ENCODE measurements around the gene CSRNP3.

Gene CSRNP3

DNA sequence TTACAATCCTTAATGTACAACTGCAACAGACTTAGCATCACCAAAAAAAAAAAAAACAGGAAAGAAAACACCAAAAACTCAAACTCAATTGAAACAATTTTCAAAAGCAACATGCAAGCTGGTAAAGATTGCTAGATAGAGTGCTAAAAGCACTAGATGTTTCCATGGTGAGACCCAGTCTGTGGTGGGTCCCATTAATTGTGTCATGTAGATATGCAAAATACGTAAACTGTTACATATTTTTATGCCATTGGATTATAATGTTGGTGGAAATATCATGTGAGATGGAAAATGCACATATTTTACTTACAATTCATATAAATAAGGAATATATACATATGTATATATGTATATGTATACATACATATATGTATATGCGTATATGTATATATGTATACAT, 30.5 kb downstream of the CSRNP3 start:
- in situ Hi-C loops (cut with MboI; ENCODE audit: low sequenced_read_pairs, unreplicated experiment), result no loop called here
- TF ChIP-seq, protein P1, sequence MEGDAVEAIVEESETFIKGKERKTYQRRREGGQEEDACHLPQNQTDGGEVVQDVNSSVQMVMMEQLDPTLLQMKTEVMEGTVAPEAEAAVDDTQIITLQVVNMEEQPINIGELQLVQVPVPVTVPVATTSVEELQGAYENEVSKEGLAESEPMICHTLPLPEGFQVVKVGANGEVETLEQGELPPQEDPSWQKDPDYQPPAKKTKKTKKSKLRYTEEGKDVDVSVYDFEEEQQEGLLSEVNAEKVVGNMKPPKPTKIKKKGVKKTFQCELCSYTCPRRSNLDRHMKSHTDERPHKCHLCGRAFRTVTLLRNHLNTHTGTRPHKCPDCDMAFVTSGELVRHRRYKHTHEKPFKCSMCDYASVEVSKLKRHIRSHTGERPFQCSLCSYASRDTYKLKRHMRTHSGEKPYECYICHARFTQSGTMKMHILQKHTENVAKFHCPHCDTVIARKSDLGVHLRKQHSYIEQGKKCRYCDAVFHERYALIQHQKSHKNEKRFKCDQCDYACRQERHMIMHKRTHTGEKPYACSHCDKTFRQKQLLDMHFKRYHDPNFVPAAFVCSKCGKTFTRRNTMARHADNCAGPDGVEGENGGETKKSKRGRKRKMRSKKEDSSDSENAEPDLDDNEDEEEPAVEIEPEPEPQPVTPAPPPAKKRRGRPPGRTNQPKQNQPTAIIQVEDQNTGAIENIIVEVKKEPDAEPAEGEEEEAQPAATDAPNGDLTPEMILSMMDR (IDR thresholded peaks at IDR 0.05; ENCODE audit: borderline replicate concordance, control extremely low read depth, extremely low read depth, insufficient read depth, missing control alignments), result no peak
- no peak for DNase-seq (ENCODE audit: low spot score)

DNA sequence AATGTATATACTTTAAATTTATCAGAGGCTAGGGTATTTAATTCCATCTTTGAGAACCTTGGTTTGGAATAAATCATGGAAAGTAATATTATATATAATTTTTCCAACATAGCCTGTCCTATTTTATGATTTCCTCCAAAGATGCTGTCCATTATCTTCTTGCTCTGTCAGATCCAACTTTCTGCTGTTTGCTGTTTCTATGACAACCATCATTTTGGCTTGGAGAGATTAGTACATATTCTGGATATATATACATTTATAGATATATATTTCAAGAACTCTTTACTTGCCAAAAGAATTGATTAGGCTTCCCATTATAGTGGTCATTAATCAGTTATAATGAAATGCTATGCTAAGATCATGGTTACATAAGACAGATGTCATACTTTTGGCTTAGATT, 31.3 kb downstream of the CSRNP3 start:
- DNase-seq (ENCODE audit: low spot score), result no peak
- in situ Hi-C loops (cut with MboI; ENCODE audit: low sequenced_read_pairs, unreplicated experiment), result no loop called here
- TF ChIP-seq, protein P1 (IDR thresholded peaks at IDR 0.05; ENCODE audit: borderline replicate concordance, control extremely low read depth, extremely low read depth, insufficient read depth, missing control alignments), result no peak

DNA sequence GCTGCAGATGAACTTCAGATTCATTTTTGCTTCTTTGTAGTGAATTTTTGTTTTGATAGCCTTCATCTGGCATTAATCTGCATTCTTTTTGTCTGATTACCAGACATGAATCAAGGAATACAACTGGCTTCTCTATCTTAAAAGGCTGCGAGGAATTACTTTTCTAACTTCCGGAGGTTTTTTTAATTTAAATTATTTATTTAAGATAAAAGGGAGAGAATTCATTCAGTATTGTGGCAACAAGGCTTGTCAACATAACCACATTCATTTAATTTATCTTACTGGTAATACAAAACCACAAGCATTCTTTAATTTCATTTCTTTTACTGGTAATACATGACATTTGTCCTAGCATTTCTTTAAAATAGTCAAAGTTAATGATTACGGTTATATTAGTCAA, 36.0 kb downstream of the CSRNP3 start:
- DNase-seq (ENCODE audit: low spot score), result no peak
- in situ Hi-C loops (cut with MboI; ENCODE audit: low sequenced_read_pairs, unreplicated experiment), result no loop called here

DNA sequence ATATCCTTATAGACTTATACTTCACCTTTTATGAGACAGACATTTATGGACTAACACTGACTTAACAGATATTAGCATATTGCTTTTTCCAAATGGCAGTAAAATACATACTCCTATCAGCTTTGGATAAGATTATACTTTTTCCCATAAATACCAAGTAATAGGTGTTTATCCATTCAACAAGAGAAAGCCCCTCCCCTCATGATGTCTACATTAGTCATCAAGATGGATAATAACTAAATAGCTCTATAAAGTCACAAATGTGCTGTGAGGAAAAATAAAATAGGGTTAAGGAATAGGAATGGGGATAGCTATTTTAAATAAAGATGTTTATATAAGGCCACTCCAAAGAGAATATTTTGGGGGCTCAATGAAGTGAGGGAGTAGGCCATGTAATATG, 39.4 kb downstream of the CSRNP3 start:
- DNase-seq (ENCODE audit: low spot score), result no peak
- TF ChIP-seq, protein P1 (IDR thresholded peaks at IDR 0.05; ENCODE audit: borderline replicate concordance, control extremely low read depth, extremely low read depth, insufficient read depth, missing control alignments), result no peak
- in situ Hi-C loops (cut with MboI; ENCODE audit: low sequenced_read_pairs, unreplicated experiment), result no loop called here

More for the DNA sequence above, 36.0 kb downstream of the CSRNP3 start:
- TF ChIP-seq, protein P1 (IDR thresholded peaks at IDR 0.05; ENCODE audit: borderline replicate concordance, control extremely low read depth, extremely low read depth, insufficient read depth, missing control alignments), result no peak

GRCh38 chr2:165513479-165513878, 44.0 kb downstream of the CSRNP3 start:
- no peak for DNase-seq (ENCODE audit: low spot score)
- in situ Hi-C loops (cut with MboI; ENCODE audit: low sequenced_read_pairs, unreplicated experiment), result no loop called here
- TF ChIP-seq, protein P1 (IDR thresholded peaks at IDR 0.05; ENCODE audit: borderline replicate concordance, control extremely low read depth, extremely low read depth, insufficient read depth, missing control alignments), result no peak

DNA sequence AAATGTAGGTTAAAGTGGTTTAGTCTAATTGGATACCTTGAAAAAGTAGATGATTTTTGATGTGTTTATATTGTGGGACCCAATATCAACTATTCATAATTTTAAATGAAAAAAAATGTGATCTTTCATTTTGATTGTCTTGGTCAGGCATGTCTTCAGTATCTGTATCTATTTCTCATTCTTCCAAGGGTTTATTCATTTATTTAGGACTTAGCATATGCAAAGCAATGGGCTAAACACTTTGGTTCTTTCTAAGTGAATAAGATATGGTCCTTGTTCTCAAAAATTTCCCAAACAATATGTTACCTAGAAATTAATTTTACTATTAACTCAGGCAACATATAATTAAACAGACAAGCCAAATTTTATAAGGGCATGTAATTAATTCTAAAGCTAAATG, 49.1 kb downstream of the CSRNP3 start:
- no peak for DNase-seq (ENCODE audit: low spot score)
- TF ChIP-seq, protein P1 (IDR thresholded peaks at IDR 0.05; ENCODE audit: borderline replicate concordance, control extremely low read depth, extremely low read depth, insufficient read depth, missing control alignments), result no peak
- in situ Hi-C loops (cut with MboI; ENCODE audit: low sequenced_read_pairs, unreplicated experiment), result no loop called here

DNA sequence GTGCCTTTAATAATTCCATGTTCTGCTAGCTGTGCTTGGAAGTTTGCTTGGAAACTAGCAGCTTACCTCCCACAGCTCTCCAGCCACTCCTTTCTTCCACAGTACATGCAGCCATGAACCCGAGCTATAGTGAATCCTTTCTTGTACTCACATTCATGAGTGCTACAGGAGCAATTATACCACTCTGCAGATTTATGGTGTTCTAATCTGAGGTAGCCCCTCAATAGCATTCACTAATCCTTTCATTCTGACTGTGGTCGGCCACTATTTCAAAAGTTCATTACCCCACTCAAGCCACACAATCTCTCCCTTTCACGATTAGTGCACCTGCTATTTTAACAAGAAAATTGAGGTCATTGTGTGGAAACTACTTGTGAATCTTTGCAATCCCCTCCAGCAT, 53.2 kb downstream of the CSRNP3 start:
- TF ChIP-seq, protein P1 (IDR thresholded peaks at IDR 0.05; ENCODE audit: borderline replicate concordance, control extremely low read depth, extremely low read depth, insufficient read depth, missing control alignments), result no peak
- in situ Hi-C loops (cut with MboI; ENCODE audit: low sequenced_read_pairs, unreplicated experiment), result no loop called here
- no peak for DNase-seq (ENCODE audit: low spot score)
